KMS-11 (cell line): ENCODE data around the gene GABARAPL2.
"Not testable (repeated sequence)": the region's sequence is repeated elsewhere in the genome, so short reads cannot be mapped to it uniquely, and the experiment has no call there.

ENCODE experiments used
- H2AFZ ChIP-seq: fragments of 200-600 bp; sonication (generic); 2 replicates; pipeline ENCODE4 v1.6.1; 2016; ENCODE audit warnings: antibody characterized with exemption, mixed run types, low read depth
- H3K27ac ChIP-seq: fragments of 200-600 bp; sonication (generic); 2 replicates; pipeline ENCODE4 v1.6.1; 2016; ENCODE audit warnings: mild to moderate bottlenecking, mixed run types
- H3K27me3 ChIP-seq: fragments of 200-600 bp; sonication (generic); 2 replicates; pipeline ENCODE4 v1.6.1; 2017; ENCODE audit warnings: mild to moderate bottlenecking, low read depth, mixed run types, moderate library complexity; ENCODE audit not compliant: insufficient read depth
- H3K36me3 ChIP-seq: fragments of 200-600 bp; sonication (generic); 2 replicates; pipeline ENCODE4 v1.6.1; 2017; ENCODE audit warnings: mild to moderate bottlenecking, mixed run types; ENCODE audit not compliant: insufficient read depth
- H3K4me1 ChIP-seq: fragments of 200-600 bp; sonication (generic); 2 replicates; pipeline ENCODE4 v1.6.1; 2016; ENCODE audit warnings: mild to moderate bottlenecking, low read depth, mixed run types; ENCODE audit not compliant: poor library complexity, severe bottlenecking
- H3K4me2 ChIP-seq: fragments of 200-600 bp; sonication (generic); 2 replicates; pipeline ENCODE4 v1.7.0; 2016; ENCODE audit warnings: mild to moderate bottlenecking, mixed run types
- H3K4me3 ChIP-seq: fragments of 200-600 bp; sonication (generic); IDR thresholded peaks from 2 replicates; pipeline ENCODE4 v1.6.1; 2017; ENCODE audit warnings: low read depth, low read length, mixed read lengths; ENCODE audit not compliant: insufficient read depth
- H3K79me2 ChIP-seq: fragments of 200-600 bp; sonication (generic); 2 replicates; pipeline ENCODE4 v1.6.1; 2016; ENCODE audit warnings: low read depth, mixed run types; ENCODE audit not compliant: insufficient read depth
- H3K9ac ChIP-seq: fragments of 200-600 bp; sonication (generic); 2 replicates; pipeline ENCODE4 v1.6.1; 2016; ENCODE audit warnings: mild to moderate bottlenecking, mixed run types
- H4K20me1 ChIP-seq: fragments of 200-600 bp; sonication (generic); 2 replicates; pipeline ENCODE4 v1.6.1; 2016; ENCODE audit warnings: mild to moderate bottlenecking, mixed run types; ENCODE audit not compliant: insufficient read depth
- CTCF ChIP-seq: fragments of 200-600 bp; sonication (generic); conservative IDR thresholded peaks from 2 replicates; pipeline ENCODE4 v1.6.1; 2017; ENCODE audit warnings: low read depth, mild to moderate bottlenecking, antibody characterized with exemption, low read length, moderate library complexity, mixed read lengths

Gene GABARAPL2

DNA sequence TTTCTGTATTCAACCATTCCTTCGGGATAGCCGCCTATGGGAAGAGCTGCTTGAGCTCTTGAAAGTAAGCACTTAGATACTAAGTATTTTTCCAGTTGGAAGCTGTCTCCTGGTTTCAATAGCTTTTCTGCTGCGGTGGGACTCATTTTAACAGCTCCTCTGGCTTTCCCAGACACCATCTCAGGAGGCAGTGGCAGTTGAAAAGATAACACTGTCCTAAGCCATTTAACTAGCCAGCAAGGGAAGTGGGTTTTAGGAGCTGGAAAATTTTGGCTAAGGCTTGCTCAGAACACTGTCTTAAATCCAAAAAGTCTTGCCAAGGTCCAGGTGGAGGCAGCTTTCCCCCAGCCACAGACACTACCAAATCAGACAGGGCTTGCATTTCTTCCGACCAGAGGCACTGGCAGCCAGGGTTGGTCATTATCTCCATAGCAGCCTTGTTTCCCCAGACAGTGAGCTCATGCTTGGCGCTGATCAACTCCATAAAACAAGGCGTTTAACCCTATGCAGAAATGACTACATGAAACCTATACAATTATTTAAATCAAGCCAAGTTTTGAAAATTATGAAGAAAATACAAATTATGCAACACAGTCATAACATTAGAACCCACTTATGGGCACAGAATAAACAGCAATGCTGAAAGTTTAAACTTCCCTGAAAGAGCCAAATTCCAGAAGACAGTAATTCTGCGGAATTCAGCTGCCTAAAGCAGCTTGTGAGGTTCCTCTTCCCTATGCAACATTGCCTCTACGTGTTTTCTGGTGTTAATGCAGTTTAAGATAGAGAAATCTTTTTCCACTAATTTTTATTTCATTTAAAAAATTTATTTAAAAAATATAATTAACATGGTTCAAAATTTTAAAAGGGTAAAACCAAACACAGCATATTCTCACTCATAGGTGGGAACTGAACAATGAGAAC is 25.0 kb downstream of the GABARAPL2 start:
- no peaks in the 10 kb centered on the region for H3K79me2 ChIP-seq
- no peak for TF ChIP-seq CTCF
- H4K20me1 ChIP-seq = no peaks in the 10 kb centered on the region
- H3K36me3 ChIP-seq = no peaks in the 10 kb centered on the region
- no peak overlapping the region for H3K4me3 ChIP-seq
- H3K27ac ChIP-seq = no peak overlapping the region
- H3K4me2 ChIP-seq = no peak overlapping the region
- no peak overlapping the region for H3K9ac ChIP-seq
- no peaks in the 10 kb centered on the region for H3K4me1 ChIP-seq
- no peak overlapping the region for H2AFZ ChIP-seq
- H3K27me3 ChIP-seq = no peaks in the 10 kb centered on the region

- H3K27me3 ChIP-seq, H3K4me1 ChIP-seq, H3K27ac ChIP-seq, H2AFZ ChIP-seq, H3K79me2 ChIP-seq, H4K20me1 ChIP-seq, H3K36me3 ChIP-seq, H3K9ac ChIP-seq, H3K4me2 ChIP-seq, H3K4me3 ChIP-seq: not testable (repeated sequence)
Observed at GRCh38 chr16:75591927-75592326, 25.7 kb downstream of the GABARAPL2 start.

DNA sequence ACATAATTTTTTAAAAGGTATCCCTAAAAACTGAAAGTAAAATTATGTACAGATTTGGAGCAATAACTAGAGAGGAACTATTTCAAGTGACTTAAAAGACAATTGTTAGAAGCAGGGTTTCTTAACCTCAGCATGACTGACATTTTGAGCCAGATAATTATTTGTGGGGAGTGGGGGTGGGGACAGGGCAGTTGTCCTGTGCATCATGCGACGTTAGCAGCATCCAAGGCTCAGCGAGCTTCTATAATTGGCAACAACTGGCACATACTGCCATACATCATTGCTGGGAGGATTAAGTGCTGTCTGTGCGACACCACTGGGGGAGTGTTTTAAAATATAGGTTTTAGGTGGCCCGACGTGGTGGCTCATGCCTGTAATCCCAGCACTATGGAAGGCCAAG is 27.1 kb downstream of the GABARAPL2 start:
- Histone ChIP-seq H3K27me3 (no peaks in the 10 kb centered on the region), H3K4me3 (no peak overlapping the region), H4K20me1 (no peaks in the 10 kb centered on the region)

GRCh38 chr16:75593825-75594820 is 27.9 kb downstream of the GABARAPL2 start:
- Histone ChIP-seq H3K79me2 (no peaks in the 10 kb centered on the region), H3K4me3 (no peak overlapping the region), H3K36me3 (no peaks in the 10 kb centered on the region), H3K9ac (no peak overlapping the region), H3K27me3 (no peaks in the 10 kb centered on the region), H2AFZ (no peak overlapping the region), H4K20me1 (no peaks in the 10 kb centered on the region), H3K27ac (no peak overlapping the region), H3K4me2 (no peak overlapping the region), H3K4me1 (no peaks in the 10 kb centered on the region)
- no peak for TF ChIP-seq CTCF

More for the DNA sequence above, 27.1 kb downstream of the GABARAPL2 start:
- no peak overlapping the region for H2AFZ ChIP-seq
- H3K27ac ChIP-seq = no peak overlapping the region
- H3K79me2 ChIP-seq = no peaks in the 10 kb centered on the region
- no peak for TF ChIP-seq CTCF
- no peaks in the 10 kb centered on the region for H3K36me3 ChIP-seq
- no peaks in the 10 kb centered on the region for H3K4me1 ChIP-seq
- no peak overlapping the region for H3K4me2 ChIP-seq
- H3K9ac ChIP-seq = no peak overlapping the region
